ENCODE data around the gene NR5A2.

DNA sequence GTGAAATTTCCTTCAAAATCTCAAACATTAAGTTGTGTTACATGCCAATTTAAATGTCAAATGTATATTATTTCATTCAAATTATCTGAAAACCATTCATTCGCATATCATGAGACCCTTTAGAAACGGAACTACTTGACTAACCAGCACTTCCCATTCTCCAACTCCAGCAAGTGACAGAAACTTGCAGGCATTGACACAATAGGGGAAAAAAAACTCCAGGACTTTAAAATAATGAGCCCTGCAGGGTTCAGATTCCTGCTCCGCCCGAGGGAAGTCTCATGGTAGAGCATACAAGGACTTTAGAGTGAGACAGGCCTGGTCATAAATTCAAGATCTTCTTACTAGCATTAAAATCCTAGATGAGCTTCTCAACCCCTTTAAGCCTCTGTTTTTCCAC lies 138.9 kb downstream of the NR5A2 start:
- TF ChIP-seq, protein P1, sequence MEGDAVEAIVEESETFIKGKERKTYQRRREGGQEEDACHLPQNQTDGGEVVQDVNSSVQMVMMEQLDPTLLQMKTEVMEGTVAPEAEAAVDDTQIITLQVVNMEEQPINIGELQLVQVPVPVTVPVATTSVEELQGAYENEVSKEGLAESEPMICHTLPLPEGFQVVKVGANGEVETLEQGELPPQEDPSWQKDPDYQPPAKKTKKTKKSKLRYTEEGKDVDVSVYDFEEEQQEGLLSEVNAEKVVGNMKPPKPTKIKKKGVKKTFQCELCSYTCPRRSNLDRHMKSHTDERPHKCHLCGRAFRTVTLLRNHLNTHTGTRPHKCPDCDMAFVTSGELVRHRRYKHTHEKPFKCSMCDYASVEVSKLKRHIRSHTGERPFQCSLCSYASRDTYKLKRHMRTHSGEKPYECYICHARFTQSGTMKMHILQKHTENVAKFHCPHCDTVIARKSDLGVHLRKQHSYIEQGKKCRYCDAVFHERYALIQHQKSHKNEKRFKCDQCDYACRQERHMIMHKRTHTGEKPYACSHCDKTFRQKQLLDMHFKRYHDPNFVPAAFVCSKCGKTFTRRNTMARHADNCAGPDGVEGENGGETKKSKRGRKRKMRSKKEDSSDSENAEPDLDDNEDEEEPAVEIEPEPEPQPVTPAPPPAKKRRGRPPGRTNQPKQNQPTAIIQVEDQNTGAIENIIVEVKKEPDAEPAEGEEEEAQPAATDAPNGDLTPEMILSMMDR (IDR thresholded peaks at IDR 0.05) = no peak
- TF ChIP-seq POLR2A (IDR thresholded peaks at IDR 0.05) = no peak
